Measurements from ENCODE around the gene CHD9. TPM values are rescaled to one million over a fixed set of nuclear protein-coding genes. Genes with fewer than 3 reads are reported as not detected.

The CHD9 gene
- total and polyA plus RNA-seq, 4 donors: 6.2 to 46.6 (median 32.5) TPM

GRCh38 chr16:53209429-53209828 lies 154.6 kb downstream of the CHD9 start:
- Histone ChIP-seq H3K27me3 (ENCODE audit: control insufficient read depth in 4 of 4, insufficient read depth in 4 of 4, low read length in 3 of 4) (no peaks in the 10 kb centered on the region), H3K4me1 (ENCODE audit: control insufficient read depth in 4 of 4, insufficient read depth in 4 of 4, low read length in 3 of 4) (peaks cover 0 to 11% (median 8%) of the 10 kb centered on the region in 4 donors), H3K9me3 (ENCODE audit: control insufficient read depth in 4 of 4, low read length in 3 of 4) (no peaks in the 10 kb centered on the region), H3K9ac (ENCODE audit: low read depth in 1 of 2, low read length in 2 of 2) (peak overlapping the region; percentile 3 to 39), H3K27ac (ENCODE audit: low read depth in 1 of 2, low read length in 2 of 2) (peak overlapping the region in 1 of 2 donors; percentile 5), H3K4me3 (ENCODE audit: low read depth in 1 of 3, low read length in 3 of 3) (peak overlapping the region in 1 of 3 donors; percentile 7), H3K36me3 (ENCODE audit: control insufficient read depth in 4 of 4, insufficient read depth in 3 of 4, low read depth in 1 of 4, low read length in 3 of 4) (peaks cover 0 to 2% (median 2%) of the 10 kb centered on the region in 4 donors)
- 59% methylated on average over 5 of the region's 5 CpGs for WGBS
- no peak for DNase-seq (ENCODE audit: low spot score)
- TF ChIP-seq CTCF (IDR thresholded peaks at IDR 0.05; ENCODE audit: low read depth, low read length, missing input control) (no peak), MAX (IDR thresholded peaks at IDR 0.05) (no peak), FOXA1 (IDR thresholded peaks at IDR 0.05) (no peak), FOXA2 (IDR thresholded peaks at IDR 0.05) (no peak), REST (IDR thresholded peaks at IDR 0.05) (no peak), TAF1 (conservative IDR thresholded peaks at IDR 0.05) (no peak), NR2F2 (IDR thresholded peaks at IDR 0.05) (no peak), JUND (IDR thresholded peaks at IDR 0.05) (no peak), RXRA (IDR thresholded peaks at IDR 0.05) (no peak), ATF3 (IDR thresholded peaks at IDR 0.05) (no peak), GABPA (IDR thresholded peaks at IDR 0.05 in 1 of 2, conservative IDR thresholded peaks at IDR 0.05 in 1 of 2) (no peak)

- 55% methylated on average over 2 of the region's 2 CpGs for WGBS
- no peak overlapping the region for H3K4me3 ChIP-seq (ENCODE audit: low read depth in 1 of 3, low read length in 3 of 3)
- TF ChIP-seq ZBTB33 (IDR thresholded peaks at IDR 0.05) (no peak), FOXA2 (IDR thresholded peaks at IDR 0.05) (no peak), NR2F2 (IDR thresholded peaks at IDR 0.05) (no peak), HNF4A (conservative IDR thresholded peaks at IDR 0.05) (no peak), EGR1 (IDR thresholded peaks at IDR 0.05; ENCODE audit: low read depth in 2 of 2) (no peak), RAD21 (IDR thresholded peaks at IDR 0.05) (no peak), HNF4G (IDR thresholded peaks at IDR 0.05) (no peak), FOXA1 (IDR thresholded peaks at IDR 0.05) (no peak), SP1 (IDR thresholded peaks at IDR 0.05) (no peak)
- H3K9ac ChIP-seq (ENCODE audit: low read depth in 1 of 2, low read length in 2 of 2): peak overlapping the region in 1 of 2 donors; percentile 3
- peaks cover 0 to 11% (median 8%) of the 10 kb centered on the region in 4 donors for H3K4me1 ChIP-seq (ENCODE audit: control insufficient read depth in 4 of 4, insufficient read depth in 4 of 4, low read length in 3 of 4)
- no peak for DNase-seq (ENCODE audit: low spot score)
- peaks cover 0 to 2% (median 1%) of the 10 kb centered on the region in 4 donors for H3K36me3 ChIP-seq (ENCODE audit: control insufficient read depth in 4 of 4, insufficient read depth in 3 of 4, low read depth in 1 of 4, low read length in 3 of 4)
- peak overlapping the region in 1 of 2 donors; percentile 5 for H3K27ac ChIP-seq (ENCODE audit: low read depth in 1 of 2, low read length in 2 of 2)
- no peaks in the 10 kb centered on the region for H3K9me3 ChIP-seq (ENCODE audit: control insufficient read depth in 4 of 4, low read length in 3 of 4)
- no peaks in the 10 kb centered on the region for H3K27me3 ChIP-seq (ENCODE audit: control insufficient read depth in 4 of 4, insufficient read depth in 4 of 4, low read length in 3 of 4)
These were observed 155.1 kb downstream of the CHD9 start for GRCh38 chr16:53209877-53210276.

Data from liver (tissue), 9 donors.